Natural killer cell (primary cell): ENCODE data around the gene SATB2. TPM values are rescaled to one million over a fixed set of nuclear protein-coding genes. Genes with fewer than 3 reads are reported as not detected.

Experiments
- ATAC-seq, 3 donors: fragments of 150-1000 bp in 2 of 3; fragments of 200-7000 bp in 1 of 3; cut with Tn5 transposase; 1 replicate in 1 of 3; 2 replicates in 2 of 3; pipeline ENCODE4 v1.10.0; 2021; ENCODE audit warnings: mild to moderate bottlenecking in 2 of 3, moderate library complexity in 2 of 3
- DNase-seq, 2 donors: peaks; one replicate each; pipeline versions ENCODE4 v3.0.0 to v3.0.0-alpha.2; 2013 to 2021; ENCODE audit warnings: mixed read lengths in 1 of 2
- H3K27ac ChIP-seq: one replicate; pipeline ENCODE4 v1.5.1; 2013; ENCODE audit warnings: mild to moderate bottlenecking, low read length
- H3K27me3 ChIP-seq: one replicate; pipeline ENCODE4 v1.6.1; 2013; ENCODE audit warnings: low read length; ENCODE audit not compliant: control insufficient read depth, insufficient read depth
- H3K36me3 ChIP-seq: one replicate; pipeline ENCODE4 v1.6.1; 2013; ENCODE audit warnings: low read length; ENCODE audit not compliant: control insufficient read depth, insufficient read depth
- H3K4me1 ChIP-seq: one replicate; pipeline ENCODE4 v1.6.1; 2013; ENCODE audit warnings: low read length; ENCODE audit not compliant: control insufficient read depth, insufficient read depth
- H3K4me3 ChIP-seq: one replicate; pipeline ENCODE4 v1.5.1; 2013; ENCODE audit warnings: low read length
- H3K9me3 ChIP-seq: one replicate; pipeline ENCODE4 v1.6.1; 2013; ENCODE audit warnings: low read length; ENCODE audit not compliant: control insufficient read depth, insufficient read depth
- H3K27ac Mint-ChIP-seq, 2 donors: one replicate each; pipeline ENCODE4 v1.8.0; 2022; ENCODE audit warnings: mild to moderate bottlenecking in 2 of 2, mixed read lengths in 2 of 2, moderate library complexity in 1 of 2
- H3K27me3 Mint-ChIP-seq, 2 donors: one replicate each; pipeline ENCODE4 v1.8.0; 2022; ENCODE audit warnings: low read depth in 2 of 2, mixed read lengths in 2 of 2
- H3K36me3 Mint-ChIP-seq: one replicate; pipeline ENCODE4 v1.8.0; 2022; ENCODE audit warnings: mixed read lengths
- H3K4me1 Mint-ChIP-seq, 2 donors: one replicate each; pipeline ENCODE4 v1.8.0; 2022; ENCODE audit warnings: mixed read lengths in 2 of 2
- H3K4me3 Mint-ChIP-seq: one replicate; pipeline ENCODE4 v1.8.0; 2022; ENCODE audit warnings: mild to moderate bottlenecking, moderate library complexity, mixed read lengths
- H3K9me3 Mint-ChIP-seq, 2 donors: one replicate each; pipeline ENCODE4 v1.8.0; 2022; ENCODE audit warnings: mixed read lengths in 2 of 2
- WGBS: methylation state at CpG from one replicate; pipeline ENCODE4 v1.1.7; 2013; ENCODE audit warnings: missing lambda C conversion rate; ENCODE audit not compliant: insufficient coverage; 5-methylcytosine and 5-hydroxymethylcytosine counted together
- intact Hi-C: fragments of 100-400 bp; cut with micrococcal nuclease; formaldehyde crosslinking; loops from one replicate; pipeline ENCODE4 v1.14.2; 2022
- total RNA-seq, 4 donors: library from RNA; stranded (reverse); fragments of 120-200 nt in 1 of 4; gene quantifications; one replicate each; pipeline versions ENCODE4 v1.2.3 to v1.2.4, GENCODE V29; 2013 to 2022
- TF ChIP-seq, protein P1 (sequence below): fragments of 200-600 bp; IDR thresholded peaks from one replicate; pipeline ENCODE4 v1.8.0; 2022; ENCODE audit warnings: antibody characterized with exemption

Gene SATB2
- total RNA-seq, 3 donors from 2014 or later (not counting 1 experiment from before 2014, with no cell fraction given) = 0.73 to 2.8 (median 0.79) TPM

DNA sequence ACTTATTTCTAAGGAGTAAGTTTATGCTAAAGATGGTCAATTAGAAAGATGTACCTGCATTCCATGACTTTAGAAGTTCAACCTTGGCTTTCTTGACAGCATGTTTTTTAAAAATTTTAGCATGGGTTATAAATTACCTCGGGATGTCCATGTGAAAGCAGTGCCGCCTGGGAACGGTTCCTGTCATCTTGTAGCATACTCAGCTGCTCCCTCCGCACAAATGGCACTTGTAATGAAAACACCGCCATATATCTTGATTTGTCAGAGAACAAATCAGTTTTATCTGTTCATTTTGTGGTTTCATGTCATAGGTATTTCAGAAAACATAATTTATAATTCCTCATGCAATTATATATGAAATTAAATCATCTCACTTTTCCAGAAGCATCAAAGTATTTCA is 38.3 kb downstream of the SATB2 start:
- 90% methylated on average over 5 of the region's 5 CpGs for WGBS
- H3K4me3 Mint-ChIP-seq = no peak overlapping the region
- no peaks in the 10 kb centered on the region for H3K36me3 ChIP-seq
- H3K27ac ChIP-seq = no peak overlapping the region
- H3K4me1 ChIP-seq = no peaks in the 10 kb centered on the region
- H3K27me3 Mint-ChIP-seq = no peaks in the 10 kb centered on the region
- H3K36me3 Mint-ChIP-seq = no peaks in the 10 kb centered on the region
- TF ChIP-seq, protein P1, sequence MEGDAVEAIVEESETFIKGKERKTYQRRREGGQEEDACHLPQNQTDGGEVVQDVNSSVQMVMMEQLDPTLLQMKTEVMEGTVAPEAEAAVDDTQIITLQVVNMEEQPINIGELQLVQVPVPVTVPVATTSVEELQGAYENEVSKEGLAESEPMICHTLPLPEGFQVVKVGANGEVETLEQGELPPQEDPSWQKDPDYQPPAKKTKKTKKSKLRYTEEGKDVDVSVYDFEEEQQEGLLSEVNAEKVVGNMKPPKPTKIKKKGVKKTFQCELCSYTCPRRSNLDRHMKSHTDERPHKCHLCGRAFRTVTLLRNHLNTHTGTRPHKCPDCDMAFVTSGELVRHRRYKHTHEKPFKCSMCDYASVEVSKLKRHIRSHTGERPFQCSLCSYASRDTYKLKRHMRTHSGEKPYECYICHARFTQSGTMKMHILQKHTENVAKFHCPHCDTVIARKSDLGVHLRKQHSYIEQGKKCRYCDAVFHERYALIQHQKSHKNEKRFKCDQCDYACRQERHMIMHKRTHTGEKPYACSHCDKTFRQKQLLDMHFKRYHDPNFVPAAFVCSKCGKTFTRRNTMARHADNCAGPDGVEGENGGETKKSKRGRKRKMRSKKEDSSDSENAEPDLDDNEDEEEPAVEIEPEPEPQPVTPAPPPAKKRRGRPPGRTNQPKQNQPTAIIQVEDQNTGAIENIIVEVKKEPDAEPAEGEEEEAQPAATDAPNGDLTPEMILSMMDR = no peak
- no peaks in the 10 kb centered on the region for H3K27me3 ChIP-seq
- H3K9me3 Mint-ChIP-seq = no peaks in the 10 kb centered on the region
- no peak overlapping the region for H3K27ac Mint-ChIP-seq
- no peak for DNase-seq
- H3K9me3 ChIP-seq = no peaks in the 10 kb centered on the region
- intact Hi-C loops = no loop called here
- no peaks in the 10 kb centered on the region for H3K4me1 Mint-ChIP-seq
- no peak for ATAC-seq
- H3K4me3 ChIP-seq = no peak overlapping the region

DNA sequence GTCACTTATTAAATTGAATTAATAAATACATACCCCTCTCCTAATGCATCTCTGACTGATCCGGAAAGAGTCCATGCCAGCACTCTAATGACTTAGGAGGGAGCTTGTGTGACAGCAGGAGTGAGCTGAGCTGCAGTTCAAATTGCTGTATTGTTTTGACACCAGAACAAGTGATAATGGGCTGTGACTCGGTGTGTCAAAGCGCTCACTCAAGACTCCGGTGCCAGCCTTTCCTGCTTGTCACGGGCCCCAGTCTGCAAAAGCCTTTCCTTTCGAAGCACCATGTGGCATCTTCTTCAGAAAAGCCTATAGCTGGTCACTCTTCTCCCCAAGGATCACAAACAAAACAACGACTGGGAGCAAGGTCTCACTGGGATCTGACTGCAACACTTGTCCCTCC is 43.3 kb downstream of the SATB2 start:
- H3K9me3 Mint-ChIP-seq = no peaks in the 10 kb centered on the region
- Histone ChIP-seq H3K27ac (no peak overlapping the region), H3K27me3 (no peaks in the 10 kb centered on the region), H3K36me3 (no peaks in the 10 kb centered on the region), H3K4me3 (no peak overlapping the region), H3K9me3 (no peaks in the 10 kb centered on the region), H3K4me1 (no peaks in the 10 kb centered on the region)
- WGBS = 90% methylated on average over 7 of the region's 7 CpGs
- H3K27ac Mint-ChIP-seq = no peak overlapping the region
- H3K36me3 Mint-ChIP-seq = no peaks in the 10 kb centered on the region
- ATAC-seq = no peak
- H3K27me3 Mint-ChIP-seq = peaks cover 0 to 5% of the 10 kb centered on the region in 2 donors
- H3K4me1 Mint-ChIP-seq = no peaks in the 10 kb centered on the region
- TF ChIP-seq, protein P1 = no peak
- intact Hi-C loops = no loop called here
- no peak for DNase-seq
- H3K4me3 Mint-ChIP-seq = no peak overlapping the region

DNA sequence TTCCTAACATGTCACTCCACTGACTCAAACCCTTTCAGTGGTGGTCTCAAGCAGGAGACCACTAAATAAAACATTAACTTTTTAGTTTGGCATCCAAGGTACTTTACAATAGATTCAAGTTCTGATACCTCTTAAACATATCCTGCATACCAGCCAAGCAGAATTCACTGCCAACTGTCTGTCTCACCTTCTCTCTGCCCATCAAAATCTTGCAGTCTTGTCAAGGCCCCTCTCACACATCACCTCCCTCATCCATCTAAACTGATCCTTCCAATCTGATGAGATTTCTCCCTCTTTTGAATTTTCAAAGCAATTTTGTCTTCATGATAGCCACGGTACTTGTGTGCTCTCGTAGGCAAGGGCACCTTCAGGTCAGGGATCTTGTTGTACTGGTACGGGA is 43.7 kb downstream of the SATB2 start:
- H3K9me3 Mint-ChIP-seq = no peaks in the 10 kb centered on the region
- intact Hi-C loops = no loop called here
- WGBS = 87% methylated on average over 3 of the region's 3 CpGs
- H3K36me3 Mint-ChIP-seq = no peaks in the 10 kb centered on the region
- Histone ChIP-seq H3K27ac (no peak overlapping the region), H3K4me3 (no peak overlapping the region), H3K27me3 (no peaks in the 10 kb centered on the region), H3K36me3 (no peaks in the 10 kb centered on the region), H3K9me3 (no peaks in the 10 kb centered on the region), H3K4me1 (no peaks in the 10 kb centered on the region)
- DNase-seq = no peak
- TF ChIP-seq, protein P1 = no peak
- peaks cover 0 to 5% of the 10 kb centered on the region in 2 donors for H3K27me3 Mint-ChIP-seq
- H3K4me3 Mint-ChIP-seq = no peak overlapping the region
- H3K4me1 Mint-ChIP-seq = no peaks in the 10 kb centered on the region
- no peak overlapping the region for H3K27ac Mint-ChIP-seq
- no peak for ATAC-seq

DNA sequence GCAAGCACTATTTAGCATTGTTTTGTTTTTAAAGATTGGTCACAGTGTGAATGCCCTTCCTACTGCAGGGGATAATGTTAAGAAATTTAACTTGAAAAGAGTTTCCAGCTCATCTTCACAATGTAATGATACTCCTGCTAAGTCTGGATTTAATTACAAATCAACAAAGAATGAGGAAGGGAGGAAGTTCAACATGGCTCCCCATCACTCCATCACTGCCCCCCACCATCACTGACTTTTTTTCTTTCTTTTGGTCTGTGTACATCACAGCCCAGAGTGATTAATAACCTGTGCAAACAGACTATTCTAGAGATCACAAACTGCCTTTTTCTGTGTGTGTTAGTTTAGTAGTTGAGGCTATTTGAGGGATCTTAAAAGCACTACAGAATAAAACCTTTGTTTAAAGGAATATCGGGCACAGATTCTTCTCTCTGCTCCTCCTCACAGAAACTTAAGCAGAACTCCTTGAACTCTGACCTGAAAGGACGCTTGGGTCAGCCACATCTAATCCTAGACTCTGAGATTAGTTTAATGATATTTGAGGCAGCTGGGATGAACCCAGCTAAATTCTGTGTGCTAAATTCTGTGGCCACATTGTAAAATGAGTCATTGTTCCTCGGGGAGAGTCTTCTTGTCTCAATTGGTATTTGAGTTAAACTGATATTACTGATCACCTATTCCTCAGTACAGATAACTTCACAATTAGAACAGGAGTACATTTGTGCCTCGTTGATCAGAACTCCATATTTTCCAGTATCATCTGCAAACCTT is 47.8 kb downstream of the SATB2 start:
- 28% methylated on average over 1 of the region's 4 CpGs for WGBS
- DNase-seq (no peak), ATAC-seq (no peak)
- TF ChIP-seq, protein P1 = no peak
- Mint-ChIP-seq H3K36me3 (no peaks in the 10 kb centered on the region), H3K27ac (no peak overlapping the region), H3K27me3 (peaks cover 0 to 5% of the 10 kb centered on the region in 2 donors), H3K9me3 (no peaks in the 10 kb centered on the region), H3K4me1 (no peaks in the 10 kb centered on the region), H3K4me3 (no peak overlapping the region)
- Histone ChIP-seq H3K36me3 (no peaks in the 10 kb centered on the region), H3K4me3 (no peak overlapping the region), H3K27ac (no peak overlapping the region), H3K9me3 (no peaks in the 10 kb centered on the region), H3K4me1 (no peaks in the 10 kb centered on the region), H3K27me3 (no peaks in the 10 kb centered on the region)
- intact Hi-C loops = no loop called here
